Thyroid gland (tissue), 4 donors: ENCODE measurements around the gene ATXN7.

Experiments
- POLR2A ChIP-seq, 2 donors: fragments of 450-650 bp; IDR thresholded peaks; one replicate each; pipeline ENCODE4 v1.6.1; 2017; ENCODE audit warnings: antibody characterized with exemption in 2 of 2, mild to moderate bottlenecking in 2 of 2, moderate library complexity in 1 of 2
- TF ChIP-seq, protein P1 (sequence below), 6 experiments: fragments of 200-600 bp in 3 of 6; fragments of 450-650 bp in 3 of 6; sonication (generic) in 3 of 6; IDR thresholded peaks; one replicate each; pipeline ENCODE4 v1.5.1; 2016 to 2019; ENCODE audit warnings: antibody characterized with exemption in 6 of 6, mild to moderate bottlenecking in 2 of 6, inconsistent platforms in 1 of 6, moderate library complexity in 1 of 6

DNA sequence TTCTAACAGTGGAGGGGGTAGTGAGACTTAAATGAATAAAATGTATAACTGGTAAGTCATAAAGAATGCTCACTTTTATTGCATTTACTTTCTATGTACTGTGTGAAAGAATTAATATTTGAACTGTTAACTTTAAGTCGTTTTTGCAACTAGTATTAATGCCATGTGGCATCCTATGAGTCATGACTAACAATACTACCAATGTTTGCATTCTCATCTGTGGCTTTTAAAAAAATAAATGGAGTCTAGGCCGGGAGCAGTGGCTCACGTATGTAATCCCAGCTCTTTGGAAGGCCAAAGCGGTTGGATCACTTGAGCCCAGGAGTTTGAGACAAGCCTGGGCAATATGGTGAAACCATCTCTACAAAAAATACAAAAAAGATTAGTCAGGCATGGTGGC, 39.4 kb upstream of the ATXN7 start:
- TF ChIP-seq, protein P1, sequence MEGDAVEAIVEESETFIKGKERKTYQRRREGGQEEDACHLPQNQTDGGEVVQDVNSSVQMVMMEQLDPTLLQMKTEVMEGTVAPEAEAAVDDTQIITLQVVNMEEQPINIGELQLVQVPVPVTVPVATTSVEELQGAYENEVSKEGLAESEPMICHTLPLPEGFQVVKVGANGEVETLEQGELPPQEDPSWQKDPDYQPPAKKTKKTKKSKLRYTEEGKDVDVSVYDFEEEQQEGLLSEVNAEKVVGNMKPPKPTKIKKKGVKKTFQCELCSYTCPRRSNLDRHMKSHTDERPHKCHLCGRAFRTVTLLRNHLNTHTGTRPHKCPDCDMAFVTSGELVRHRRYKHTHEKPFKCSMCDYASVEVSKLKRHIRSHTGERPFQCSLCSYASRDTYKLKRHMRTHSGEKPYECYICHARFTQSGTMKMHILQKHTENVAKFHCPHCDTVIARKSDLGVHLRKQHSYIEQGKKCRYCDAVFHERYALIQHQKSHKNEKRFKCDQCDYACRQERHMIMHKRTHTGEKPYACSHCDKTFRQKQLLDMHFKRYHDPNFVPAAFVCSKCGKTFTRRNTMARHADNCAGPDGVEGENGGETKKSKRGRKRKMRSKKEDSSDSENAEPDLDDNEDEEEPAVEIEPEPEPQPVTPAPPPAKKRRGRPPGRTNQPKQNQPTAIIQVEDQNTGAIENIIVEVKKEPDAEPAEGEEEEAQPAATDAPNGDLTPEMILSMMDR (IDR thresholded peaks at IDR 0.05): no peak
- no peak for TF ChIP-seq POLR2A (IDR thresholded peaks at IDR 0.05)
